ENCODE data around the gene AGAP1.

Gene AGAP1

DNA sequence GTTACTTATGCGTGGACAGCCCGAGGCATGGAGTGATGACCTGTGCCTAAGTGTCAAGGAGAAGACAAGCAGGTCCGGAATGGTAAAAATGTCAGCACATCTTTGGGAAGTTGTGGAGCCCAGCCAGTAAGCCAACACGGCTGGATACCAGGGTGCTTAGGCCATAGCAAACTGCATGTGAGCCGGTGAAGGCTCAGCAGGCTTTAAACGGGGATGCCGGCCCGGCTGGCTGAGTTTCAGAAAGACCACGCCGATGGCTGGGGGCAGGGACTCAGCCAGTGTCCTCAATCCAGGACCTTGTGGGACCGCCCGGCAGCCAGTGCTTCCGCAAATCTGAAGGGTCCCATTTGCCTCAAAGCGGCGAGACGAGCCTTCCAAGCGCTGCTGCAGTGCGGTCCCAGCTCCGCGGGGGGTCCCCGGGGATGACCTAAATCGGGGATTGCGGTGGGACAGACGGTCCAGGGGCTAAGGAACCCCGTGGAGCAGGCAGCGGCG, 946 bp upstream of the AGAP1 start:
- no peak for DNase-seq

- DNase-seq = no peak
Observed at GRCh38 chr2:235493402-235493774, 455 bp upstream of the AGAP1 start.

DNA sequence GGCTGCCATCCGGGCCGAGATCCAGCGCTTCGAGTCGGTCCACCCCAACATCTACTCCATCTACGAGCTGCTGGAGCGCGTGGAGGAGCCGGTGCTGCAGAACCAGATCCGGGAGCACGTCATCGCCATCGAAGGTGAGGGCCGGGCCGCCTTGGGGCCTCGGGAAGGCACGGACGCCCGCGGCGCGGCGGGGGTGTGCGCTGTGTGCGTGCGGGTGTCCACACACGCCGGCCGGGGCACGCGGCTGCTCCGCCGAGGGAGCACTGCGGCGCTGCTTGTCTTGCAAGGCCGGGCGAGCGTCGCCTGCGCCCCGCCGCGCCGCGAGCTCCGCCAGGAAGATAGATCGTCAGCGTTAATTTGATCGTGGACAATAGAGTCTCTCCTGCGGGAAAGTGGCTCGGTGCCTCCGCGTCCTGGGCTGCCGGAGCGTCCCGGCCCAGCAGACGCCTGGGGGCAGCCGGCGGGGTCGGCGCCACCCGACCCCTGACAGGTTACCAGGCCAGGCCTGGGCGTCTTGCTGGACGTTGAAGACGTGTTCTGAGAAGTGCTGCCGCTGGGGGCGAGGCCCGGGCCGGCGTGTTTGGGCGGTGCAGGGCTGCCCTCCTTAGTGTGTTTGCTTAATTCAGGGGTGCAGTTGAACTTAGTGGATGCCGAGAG, 1.0 kb downstream of the AGAP1 start:
- DNase-seq = no peak

DNA sequence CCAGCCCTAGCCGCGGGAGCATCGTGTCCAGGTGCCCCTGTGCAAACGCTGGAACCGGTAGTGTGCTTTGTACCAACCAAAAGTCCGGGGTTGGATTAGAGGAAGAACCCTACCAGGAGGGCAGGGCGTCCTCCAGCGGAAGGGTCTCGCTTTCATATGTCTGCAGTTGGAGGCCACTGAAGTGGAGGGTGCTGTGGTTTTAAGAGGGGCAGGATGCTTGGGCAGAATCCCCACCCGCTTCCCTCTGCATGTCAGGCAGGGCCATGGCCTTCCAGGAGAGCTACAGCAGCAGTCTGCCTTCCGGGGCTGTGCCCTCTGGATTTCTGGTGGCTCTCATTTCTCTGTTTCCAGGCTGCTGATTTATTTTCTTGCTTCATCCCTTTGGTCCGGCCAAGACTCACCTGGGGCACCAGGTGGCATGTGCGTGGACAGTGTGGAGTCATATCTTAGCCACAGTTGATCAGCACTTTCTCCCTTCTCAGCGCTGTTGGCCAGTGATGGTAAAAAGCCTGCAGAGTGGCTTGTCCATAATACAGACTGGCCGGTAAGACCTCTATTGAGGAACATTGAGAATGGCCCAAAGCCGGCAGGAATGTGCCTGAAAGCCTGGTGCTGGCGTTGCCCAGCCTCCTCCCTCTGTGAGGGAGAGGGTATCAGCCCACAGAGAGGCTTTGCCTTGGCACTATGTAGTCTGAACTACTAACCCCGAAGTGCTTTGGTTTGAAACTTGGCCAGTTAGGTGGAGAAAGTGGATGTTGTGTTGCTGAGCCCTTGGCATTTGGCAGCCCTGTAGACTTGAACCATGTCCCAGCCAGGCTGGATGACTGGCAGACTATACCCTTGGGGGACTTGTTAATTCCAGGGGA, 1.8 kb downstream of the AGAP1 start:
- no peak for DNase-seq

DNA sequence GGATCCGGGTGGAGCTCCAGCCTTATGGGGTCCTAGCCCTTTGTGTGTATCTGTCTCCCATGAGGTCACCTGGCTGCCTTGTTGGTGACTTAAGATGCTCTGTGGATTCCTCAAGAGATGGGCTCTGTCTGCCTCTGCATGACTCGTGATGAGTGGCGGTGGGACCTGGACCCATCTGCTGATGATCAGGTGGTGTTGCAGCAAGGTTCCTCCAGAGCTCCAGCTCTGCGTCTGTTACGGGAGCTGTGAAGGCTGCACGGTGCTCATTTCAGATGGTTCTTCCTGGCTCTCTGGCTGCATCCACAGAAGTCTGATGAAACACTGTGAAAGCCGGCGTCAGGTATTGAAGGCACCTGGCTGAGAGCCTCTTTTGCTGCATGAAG, 2.4 kb downstream of the AGAP1 start:
- no peak for DNase-seq

DNA sequence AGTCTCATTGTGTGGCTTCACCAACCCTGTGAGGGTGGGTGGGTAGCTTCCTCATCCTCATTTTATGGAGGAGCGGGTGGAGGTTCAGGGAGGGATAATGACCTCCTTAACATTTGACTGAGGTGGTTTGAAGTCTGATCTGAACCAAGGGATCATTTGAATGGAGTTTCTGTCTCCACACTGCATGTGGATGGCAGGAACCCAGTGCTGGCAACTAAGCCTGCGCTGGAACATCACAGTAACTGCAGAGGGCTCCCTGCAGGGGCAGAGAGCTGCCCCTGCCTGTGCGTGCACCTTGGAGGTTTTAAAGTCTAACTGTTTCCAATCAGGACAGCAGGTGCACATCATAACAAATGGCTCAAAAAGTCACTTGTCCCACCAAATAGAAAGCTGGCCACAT, 3.3 kb downstream of the AGAP1 start:
- DNase-seq = no peak

- no peak for DNase-seq
Observed at GRCh38 chr2:235498541-235498940, 4.7 kb downstream of the AGAP1 start.

DNA sequence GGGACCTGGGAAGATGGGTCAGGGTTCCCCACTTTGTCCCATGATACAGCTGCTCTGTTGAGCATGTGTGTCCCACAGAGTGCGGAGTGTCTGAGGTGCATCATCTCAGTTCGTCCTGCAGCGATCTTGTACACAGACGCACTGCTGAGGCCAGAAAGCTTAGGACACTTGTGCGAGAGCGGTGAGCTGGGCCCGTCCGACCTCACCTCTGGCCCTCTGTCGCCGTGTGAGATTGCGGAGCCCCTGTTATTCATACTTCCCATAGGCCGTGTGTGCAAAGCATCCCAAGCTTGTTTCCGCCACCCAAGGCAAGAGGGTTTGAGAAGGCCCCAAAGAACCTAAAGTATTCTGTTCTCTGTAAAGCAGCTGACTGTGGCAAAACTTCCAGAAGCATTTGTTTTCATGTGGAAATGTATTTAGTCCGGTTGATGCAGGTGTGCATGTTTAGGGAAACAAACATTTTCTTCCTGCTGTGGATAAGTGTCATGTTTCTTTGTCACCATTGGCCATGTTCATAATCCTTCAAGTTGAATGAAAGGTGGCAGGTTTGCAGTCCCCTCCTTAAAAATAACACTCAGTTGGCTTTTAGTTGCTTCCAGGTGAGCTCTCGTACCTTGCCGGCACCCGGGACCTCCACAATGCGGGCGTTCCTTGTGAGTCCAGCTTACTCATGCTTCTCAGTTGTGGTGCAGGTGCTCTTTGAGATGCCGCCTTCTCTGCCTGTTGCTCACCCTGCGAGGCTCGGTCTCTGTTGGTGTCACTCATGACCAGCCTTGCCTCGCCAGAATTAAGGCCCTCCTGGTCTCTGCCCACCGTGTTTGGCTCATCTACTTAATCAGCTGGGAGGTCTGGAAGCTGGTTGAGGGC, 5.3 kb downstream of the AGAP1 start:
- DNase-seq = no peak

GRCh38 chr2:235500110-235500760, 6.4 kb downstream of the AGAP1 start:
- DNase-seq = no peak

DNA sequence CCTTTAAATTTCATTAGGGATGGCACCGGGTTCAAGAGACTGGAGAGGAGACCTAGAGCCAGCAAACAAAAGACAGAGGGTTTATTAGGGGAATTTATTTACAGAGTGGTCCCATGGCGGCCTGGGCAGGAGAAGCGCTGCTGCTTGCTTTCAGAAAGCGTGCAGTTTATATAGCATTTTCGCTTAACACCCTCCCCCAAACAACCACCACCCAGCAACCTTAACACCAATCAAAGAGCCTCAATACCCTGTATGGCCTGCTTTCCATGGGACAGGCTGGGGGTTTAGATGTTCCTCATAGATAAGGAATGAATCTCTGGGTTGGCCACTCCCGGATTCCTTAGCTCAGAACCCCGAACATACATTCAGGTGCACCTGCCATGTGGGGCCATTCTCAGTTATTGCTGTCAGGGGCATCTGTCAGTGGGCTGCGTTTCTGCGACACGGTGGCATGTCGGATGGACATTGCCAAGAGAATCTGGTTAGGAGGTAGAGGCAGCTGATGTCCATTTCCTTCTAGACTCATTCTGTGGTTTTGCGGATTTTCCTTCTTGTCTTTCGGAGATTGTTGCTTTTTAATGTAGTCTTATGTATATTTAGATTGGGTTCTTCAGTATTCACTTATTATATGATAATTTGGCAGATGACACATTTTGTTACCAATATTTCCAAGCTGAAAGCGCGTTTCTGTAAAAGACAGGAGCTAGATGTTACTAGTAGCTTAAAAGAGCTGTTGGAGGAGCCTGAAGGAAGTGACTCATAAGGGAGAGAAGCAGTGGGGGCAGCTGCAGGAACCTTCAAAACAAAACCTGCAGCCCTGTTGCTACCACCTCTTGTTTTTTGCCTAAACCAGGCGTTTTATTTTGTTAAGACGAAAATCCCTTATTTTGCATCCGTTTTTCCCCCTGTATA, 7.2 kb downstream of the AGAP1 start:
- no peak for DNase-seq

- DNase-seq = no peak
Observed at GRCh38 chr2:235501673-235502031, 7.8 kb downstream of the AGAP1 start.

- no peak for DNase-seq
Observed at GRCh38 chr2:235502336-235502735, 8.5 kb downstream of the AGAP1 start.

- no peak for DNase-seq
Observed at GRCh38 chr2:235504441-235505180, 10.8 kb downstream of the AGAP1 start.

GRCh38 chr2:235505181-235505741, 11.4 kb downstream of the AGAP1 start:
- no peak for DNase-seq

DNA sequence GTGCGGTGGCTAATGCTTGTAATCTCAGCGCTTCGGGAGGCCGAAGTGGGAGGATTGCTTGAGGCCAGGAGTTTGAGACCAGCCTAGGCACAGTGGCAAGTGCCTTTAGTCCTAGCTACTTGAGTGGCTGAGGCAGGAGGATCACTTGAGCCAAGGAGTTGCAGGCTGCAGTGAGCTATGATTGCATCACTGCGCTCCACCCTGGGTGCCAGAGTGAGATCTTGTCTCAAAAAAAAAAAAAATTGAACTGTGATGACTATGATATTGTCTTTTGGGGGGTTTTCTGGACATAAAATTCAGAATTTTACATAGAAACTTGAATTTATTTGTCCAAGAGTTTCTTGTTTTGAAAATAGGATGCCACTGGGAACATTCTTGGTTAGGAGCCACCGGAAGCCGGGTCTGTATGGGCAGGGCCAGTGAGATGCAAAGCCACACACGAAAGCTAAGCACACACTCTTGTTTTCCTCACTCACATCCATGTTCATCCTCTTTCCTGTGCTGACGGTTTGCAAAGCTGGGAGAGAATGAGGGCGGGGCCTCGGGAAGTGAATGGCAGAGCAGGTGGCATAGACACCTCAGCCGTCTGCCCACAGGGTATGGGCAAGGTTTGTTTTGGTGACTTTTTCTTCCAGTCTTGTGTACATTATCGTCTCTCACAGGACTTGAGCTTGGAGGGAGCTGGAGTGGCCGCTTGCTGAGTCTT, 12.6 kb downstream of the AGAP1 start:
- no peak for DNase-seq

GRCh38 chr2:235506997-235507615, 13.3 kb downstream of the AGAP1 start:
- DNase-seq = no peak

GRCh38 chr2:235507928-235508327, 14.1 kb downstream of the AGAP1 start:
- DNase-seq = no peak

DNA sequence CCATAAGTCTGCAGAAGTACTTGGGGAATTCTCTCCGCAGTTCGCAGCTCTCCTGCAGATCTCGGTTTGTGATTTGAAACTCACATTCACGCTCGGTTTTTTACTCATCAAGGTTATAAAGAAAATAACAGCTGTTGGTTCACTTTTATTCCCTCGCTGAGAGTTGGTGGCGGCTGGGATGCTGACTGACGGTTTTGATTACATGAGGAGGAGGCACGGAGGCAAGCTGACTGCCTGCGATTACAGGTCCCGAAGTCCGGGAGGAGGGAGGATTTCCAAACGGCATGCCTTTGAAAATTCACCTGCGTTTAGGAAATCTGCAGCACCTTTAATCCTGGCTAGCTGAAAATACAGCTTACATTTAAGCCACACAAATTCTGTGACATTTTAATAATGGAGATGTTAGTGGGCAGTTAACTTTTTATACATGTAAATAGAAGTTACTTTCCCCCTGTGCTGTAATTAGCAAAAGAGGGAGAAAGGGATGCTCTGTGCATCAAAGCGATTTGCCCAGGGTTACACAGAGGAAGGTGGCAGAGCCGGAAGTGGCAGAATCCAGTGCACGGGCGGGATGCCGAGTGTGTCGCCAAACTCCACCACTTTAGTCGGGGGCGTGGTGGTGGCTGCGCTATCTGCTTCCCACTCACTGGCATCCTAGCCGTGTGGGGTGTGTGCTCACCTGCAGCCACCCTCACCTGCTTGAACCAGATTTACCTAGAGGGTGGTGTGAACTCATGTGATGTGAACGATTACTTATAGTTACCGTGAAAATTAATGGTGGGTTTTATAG, 14.7 kb downstream of the AGAP1 start:
- DNase-seq = no peak

DNA sequence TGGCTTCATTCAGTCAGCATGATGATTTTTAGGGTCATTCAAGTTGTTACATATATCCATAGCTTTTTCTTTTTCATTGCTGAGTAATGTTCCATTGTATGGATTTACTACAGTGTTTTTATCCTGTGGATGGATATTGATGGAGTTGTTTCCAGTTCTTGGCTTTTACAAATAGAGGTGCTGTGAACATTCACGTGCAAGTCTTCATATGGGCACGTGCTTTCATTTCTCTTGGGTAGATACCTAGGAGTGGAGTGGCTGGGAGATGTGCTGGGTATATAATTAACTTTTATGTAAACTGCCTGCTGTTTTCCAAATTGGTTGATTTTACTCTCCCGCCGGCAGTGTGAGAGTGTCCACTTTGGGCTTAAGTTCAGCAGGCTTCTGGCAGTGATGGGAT, 16.5 kb downstream of the AGAP1 start:
- no peak for DNase-seq
